Adipose tissue (tissue), 3 donors: ENCODE measurements around the gene TUFM. TPM values are rescaled to one million over a fixed set of nuclear protein-coding genes. Genes with fewer than 3 reads are reported as not detected.
"Not testable (repeated sequence)": the region's sequence is repeated elsewhere in the genome, so short reads cannot be mapped to it uniquely, and the experiment has no call there.

Experiments used
- H3K27ac ChIP-seq: one replicate; pipeline ENCODE4 v1.5.1; 2013; ENCODE audit warnings: low read depth, low read length
- WGBS, 3 donors: extraction: QIAGEN DNeasy Blood & Tissue Kit; methylation state at CpG; one replicate each; pipeline ENCODE4 v1.1.7; 2013; 5-methylcytosine and 5-hydroxymethylcytosine counted together
- polyA plus RNA-seq, 3 donors: library from polyadenylated mRNA; stranded (reverse); fragments of 200-250 nt; gene quantifications; one replicate each; pipeline ENCODE4 v1.2.3, GENCODE V29; 2013
- donor health status: healthy with polysubstance abuse.
- donor health status: Bipolar disorder and iron deficiency.
- donor health status: healthy.

The TUFM gene
- polyA plus RNA-seq = 100 to 1,000 TPM; 104 to 196 (median 119) TPM

- no peak within 1 kb of the TSS for H3K27ac ChIP-seq
- WGBS, 3 donors = 0 to 1% (median 0%) methylated on average over 69 to 73 of the region's 73 CpGs
Observed at GRCh38 chr16:28846080-28846932, at the start of gene TUFM. TUFM (minus strand) TSS chr16:28846348; CDS start chr16:28846269, 79 bp downstream.

- no peak overlapping the region for H3K27ac ChIP-seq
- 86 to 92% (median 92%) methylated on average over 4 of the region's 4 CpGs for WGBS, 3 donors
Observed at GRCh38 chr16:28895609-28896008, 49.5 kb upstream of the TUFM start.

GRCh38 chr16:28893291-28893690 lies 47.1 kb upstream of the TUFM start:
- WGBS, 3 donors = 87 to 90% (median 88%) methylated on average over 4 of the region's 4 CpGs
- no peak overlapping the region for H3K27ac ChIP-seq

- no peak overlapping the region for H3K27ac ChIP-seq
- 67 to 69% (median 68%) methylated on average over 14 of the region's 14 CpGs for WGBS, 3 donors
Observed at GRCh38 chr16:28891964-28892890, 46.1 kb upstream of the TUFM start.

- WGBS, 3 donors = 92 to 96% (median 94%) methylated on average over 5 of the region's 5 CpGs
- H3K27ac ChIP-seq = not testable (repeated sequence)
Observed at GRCh38 chr16:28890355-28890754, 44.2 kb upstream of the TUFM start.

- WGBS, 3 donors = 73 to 79% (median 74%) methylated on average over 10 of the region's 10 CpGs
- no peak overlapping the region for H3K27ac ChIP-seq
Observed at GRCh38 chr16:28886945-28887344, 40.8 kb upstream of the TUFM start.

GRCh38 chr16:28884045-28884444 lies 37.9 kb upstream of the TUFM start:
- WGBS, 3 donors = 88 to 94% (median 92%) methylated on average over 6 of the region's 6 CpGs
- no peak overlapping the region for H3K27ac ChIP-seq

- H3K27ac ChIP-seq = no peak overlapping the region
- WGBS, 3 donors = 59 to 64% (median 63%) methylated on average over 24 to 25 of the region's 25 CpGs
Observed at GRCh38 chr16:28883221-28883996, 37.3 kb upstream of the TUFM start.

GRCh38 chr16:28882551-28883160 lies 36.5 kb upstream of the TUFM start:
- 49 to 55% (median 49%) methylated on average over 21 to 24 of the region's 24 CpGs for WGBS, 3 donors
- H3K27ac ChIP-seq = no peak overlapping the region

- 84 to 87% (median 85%) methylated on average over 4 of the region's 4 CpGs for WGBS, 3 donors
- not testable (repeated sequence) for H3K27ac ChIP-seq
Observed at GRCh38 chr16:28881565-28881964, 35.4 kb upstream of the TUFM start.

- WGBS, 3 donors = 66 to 73% (median 70%) methylated on average over 4 of the region's 4 CpGs
- H3K27ac ChIP-seq = no peak overlapping the region
Observed at GRCh38 chr16:28880955-28881354, 34.8 kb upstream of the TUFM start.

- 8 to 15% (median 12%) methylated on average over 11 of the region's 11 CpGs for WGBS, 3 donors
- H3K27ac ChIP-seq = no peak overlapping the region
Observed at GRCh38 chr16:28880589-28880915, 34.4 kb upstream of the TUFM start.

- no peak overlapping the region for H3K27ac ChIP-seq
- 1 to 2% (median 2%) methylated on average over 52 to 66 of the region's 66 CpGs for WGBS, 3 donors
Observed at GRCh38 chr16:28879841-28880588, 33.9 kb upstream of the TUFM start.

GRCh38 chr16:28879261-28879840 lies 33.2 kb upstream of the TUFM start:
- H3K27ac ChIP-seq = no peak overlapping the region
- WGBS, 3 donors = 2 to 3% (median 3%) methylated on average over 27 of the region's 27 CpGs

- 69 to 75% (median 74%) methylated on average over 24 to 25 of the region's 25 CpGs for WGBS, 3 donors
- H3K27ac ChIP-seq = no peak within 1 kb of the TSS
Observed at GRCh38 chr16:28878083-28878926, 32.2 kb upstream of the TUFM start, which contains the start of gene ATP2A1. ATP2A1 (plus strand) TSS chr16:28878488; CDS start chr16:28878672, 184 bp downstream.

- no peak overlapping the region for H3K27ac ChIP-seq
- WGBS, 3 donors = 45 to 81% (median 53%) methylated on average over 2 of the region's 2 CpGs
Observed at GRCh38 chr16:28877655-28878000, 31.5 kb upstream of the TUFM start.
